K562 (cell line): ENCODE measurements around the gene AGPAT3. TPM values are rescaled to one million over a fixed set of nuclear protein-coding genes. Genes with fewer than 3 reads are reported as not detected.
A peak's percentile ranks its signal among the peaks of the same experiment; 100 is the strongest.

Experiments used
- ARHGAP35 ChIP-seq: fragments of 450-650 bp; IDR thresholded peaks from 2 replicates; pipeline ENCODE4 v1.6.1; 2018; ENCODE audit not compliant: partially characterized antibody
- CUX1 ChIP-seq: fragments of 200-800 bp; sonication (Bioruptor generic); IDR thresholded peaks from 2 replicates; pipeline ENCODE4 v1.6.1; 2016; ENCODE audit warnings: missing genetic modification characterization, missing compliant biosample characterization
- FIP1L1 ChIP-seq: fragments of 200-400 bp; formaldehyde crosslinking; IDR thresholded peaks from 2 replicates; pipeline ENCODE4 v1.6.1; 2018; ENCODE audit warnings: mild to moderate bottlenecking, low read depth, low read length; ENCODE audit not compliant: poor library complexity, severe bottlenecking
- FOXO4 ChIP-seq: fragments of 450-650 bp; formaldehyde crosslinking; IDR thresholded peaks from 2 replicates; pipeline ENCODE4 v1.4.0; 2020; ENCODE audit warnings: mild to moderate bottlenecking, moderate library complexity
- HNRNPK ChIP-seq: fragments of 200-400 bp; formaldehyde crosslinking; IDR thresholded peaks from one replicate; pipeline ENCODE4 v1.6.1; 2018; ENCODE audit warnings: mild to moderate bottlenecking, low read depth, low read length; ENCODE audit not compliant: poor library complexity, severe bottlenecking
- JUND ChIP-seq, 2 experiments: IDR thresholded peaks; 2 replicates in 1 of 2; 3 replicates in 1 of 2; pipeline ENCODE4 v1.6.1; 2011; ENCODE audit warnings: borderline replicate concordance in 2 of 2, low read depth in 2 of 2, low read length in 2 of 2, improper control_type of control experiment in 1 of 2, missing biosample characterization in 1 of 2, missing genetic modification characterization in 1 of 2, missing genetic modification reagents in 1 of 2
- SMARCE1 ChIP-seq: fragments of 450-650 bp; IDR thresholded peaks from 2 replicates; pipeline ENCODE4 v1.7.1; 2016; ENCODE audit warnings: mild to moderate bottlenecking
- VEZF1 ChIP-seq: fragments of 200-800 bp; sonication (Bioruptor generic); IDR thresholded peaks from 2 replicates; pipeline ENCODE4 v1.6.1; 2017; ENCODE audit warnings: missing genetic modification characterization, missing compliant biosample characterization
- YY1 ChIP-seq, 3 experiments: IDR thresholded peaks; 2 replicates each; pipeline ENCODE4 v1.6.1; 2011; ENCODE audit warnings: low read length in 2 of 3, mild to moderate bottlenecking in 2 of 3, moderate library complexity in 2 of 3, borderline replicate concordance in 1 of 3, control low read depth in 1 of 3, low read depth in 1 of 3; ENCODE audit not compliant: insufficient read depth in 3 of 3, insufficient replicate concordance in 2 of 3, control insufficient read depth in 1 of 3, insufficient read length in 1 of 3; ENCODE audit errors: extremely low read depth in 1 of 3
- polyA plus RNA-seq, 8 experiments: library from polyadenylated mRNA; depleted of rRNA in 4 of 8; stranded (reverse) in 5 of 8; unstranded in 3 of 8; fragments of >200 nt; fragmentation: Nextera tagmentation in 2 of 8; fragmentation: Illumina TruSeq in 1 of 8; extraction: Ambion mirVana in 2 of 8; extraction: Trizol in 1 of 8; gene quantifications; 2 replicates each; pipeline versions ENCODE4 v1.2.1 to v1.2.3, GENCODE V29; 2011 to 2014; ENCODE audit warnings: inconsistent platforms in 1 of 8, missing spikeins in 1 of 8
- total RNA-seq, 7 experiments: library from RNA; depleted of rRNA in 6 of 7; stranded (reverse); fragments of >200 nt in 6 of 7; fragmentation: Illumina TruSeq in 2 of 7; extraction: Trizol in 2 of 7; gene quantifications; 2 replicates each; pipeline versions ENCODE4 v1.2.1 to v1.2.3, GENCODE V29; 2011 to 2021; ENCODE audit warnings: low replicate concordance in 1 of 7

AGPAT3 gene
- total and polyA plus RNA-seq, 9 of the 15 experiments (the other 6 are each of a cell fraction or from before 2014, with no cell fraction given) = 1.5 to 88.4 (median 35.7) TPM

GRCh38 chr21:43938751-43939442 is 73.9 kb downstream of the AGPAT3 start (continued):
- TF ChIP-seq HNRNPK (no peak), JUND (IDR thresholded peaks at IDR 0.05; ENCODE audit: borderline replicate concordance, low read depth, low read length) (peak; percentile 67), JUND (tag; IDR thresholded peaks at IDR 0.05; ENCODE audit: borderline replicate concordance, low read depth, low read length) (no peak; the same call in 2 of the 3 replicates), YY1 (IDR thresholded peaks at IDR 0.05; ENCODE audit: borderline replicate concordance in 1 of 3, control insufficient read depth in 1 of 3, extremely low read depth in 1 of 3, insufficient read depth in 3 of 3, insufficient read length in 1 of 3, insufficient replicate concordance in 2 of 3, low read depth in 1 of 3, low read length in 2 of 3) (peak in 2 of 3 experiments; percentile 45 to 67), FOXO4 (CRISPR knock-in tag) (no peak), SMARCE1 (peak; percentile 18; the same call in 1 of the 2 replicates), CUX1 (no peak), VEZF1 (CRISPR knock-in tag) (peak; percentile 78), ARHGAP35 (no peak), FIP1L1 (peak; percentile 78)
